ENCODE results near the gene OXCT1. TPM values are rescaled to one million over a fixed set of nuclear protein-coding genes. Genes with fewer than 3 reads are reported as not detected.

The OXCT1 gene
- total and polyA plus RNA-seq, 9 of the 15 experiments (the other 6 are each of a cell fraction or from before 2014, with no cell fraction given) = 24.7 to 61.2 (median 41.9) TPM

- TF ChIP-seq HES1 (IDR thresholded peaks at IDR 0.05; ENCODE audit: low read depth) (no peak), CGGBP1 (CRISPR knock-in tag; IDR thresholded peaks at IDR 0.05) (no peak), CREB5 (CRISPR knock-in tag; IDR thresholded peaks at IDR 0.05) (no peak), ZNF217 (CRISPR knock-in tag; IDR thresholded peaks at IDR 0.05) (no peak)
Measured at GRCh38 chr5:41842777-41843176, 27.4 kb downstream of the OXCT1 start (continued).

- H3K9me1 ChIP-seq (ENCODE audit: control insufficient read depth, insufficient read depth, low read length) = no peaks in the 10 kb centered on the region
- no peak overlapping the region for H3K9ac ChIP-seq (ENCODE audit: insufficient read depth in 1 of 2, low read depth in 2 of 2, low read length in 2 of 2)
- ATAC-seq (no peak), FAIRE-seq (no peak), DNase-seq (ENCODE audit: extremely low read depth in 1 of 4, low spot score in 3 of 4) (no peak)
- no peaks in the 10 kb centered on the region for H4K20me1 ChIP-seq (replicated peaks; ENCODE audit: control insufficient read depth, insufficient read depth, low read length)
- BruUV-seq (replicated peaks) = no TSS peak
- H3K36me3 ChIP-seq (ENCODE audit: control insufficient read depth, insufficient read depth, low read length) = peaks cover 46% of the 10 kb centered on the region
- no peaks in the 10 kb centered on the region for H3K79me2 ChIP-seq (ENCODE audit: control insufficient read depth, insufficient read depth, low read length)
- POLR2A ChIA-PET = interaction anchor here (0.8 to 1.4 kb wide), 2 partner anchors 16 to 24 kb away, joined by 3 read pairs; no protein-coding TSS in a partner anchor
- 47% methylated on average over 4 of the region's 4 CpGs for WGBS (ENCODE audit: insufficient coverage, low coverage, missing lambda C conversion rate)
- H3K4me1 ChIP-seq (replicated peaks in 1 of 2; ENCODE audit: control insufficient read depth in 2 of 2, insufficient read depth in 2 of 2, low read length in 2 of 2) = no peaks in the 10 kb centered on the region
- CTCF ChIA-PET (ENCODE audit: low intra/inter-chr PET ratio) = no interaction called here
- H3K4me2 ChIP-seq (ENCODE audit: insufficient read depth, low read length) = no peak overlapping the region
- no peaks in the 10 kb centered on the region for H3K9me3 ChIP-seq (replicated peaks; ENCODE audit: control insufficient read depth, insufficient read depth, low read depth, low read length)
- H2AFZ ChIP-seq (ENCODE audit: low read depth, low read length) = no peak overlapping the region
- intact Hi-C loops (cut with micrococcal nuclease) = no loop called here
- H3K27ac ChIP-seq (ENCODE audit: extremely low read depth, low read depth, low read length) = no peak overlapping the region
- in situ Hi-C loops (cut with MboI) = no loop called here
- no peaks in the 10 kb centered on the region for H3K27me3 ChIP-seq (ENCODE audit: control insufficient read depth in 2 of 2, insufficient read depth in 2 of 2, low read length in 2 of 2)
- TF ChIP-seq RAD21 (CRISPR knock-in tag; conservative IDR thresholded peaks at IDR 0.05 in 1 of 2, IDR thresholded peaks at IDR 0.05 in 1 of 2) (no peak), CLOCK (CRISPR knock-in tag; IDR thresholded peaks at IDR 0.05; ENCODE audit: borderline replicate concordance) (no peak), GATA2 (CRISPR knock-in tag; IDR thresholded peaks at IDR 0.05) (no peak), NFE2 (IDR thresholded peaks at IDR 0.05; ENCODE audit: low read depth) (no peak), PRPF4 (IDR thresholded peaks at IDR 0.05; ENCODE audit: insufficient read depth, low read depth, low read length, poor library complexity, severe bottlenecking) (no peak), MAFK (IDR thresholded peaks at IDR 0.05; ENCODE audit: low read length) (no peak), GTF2E2 (tag; IDR thresholded peaks at IDR 0.05) (no peak), NFXL1 (CRISPR knock-in tag; IDR thresholded peaks at IDR 0.05) (no peak), ZEB2 (IDR thresholded peaks at IDR 0.05) (no peak), SRSF7 (optimal IDR thresholded peaks at IDR 0.05; ENCODE audit: low read depth, low read length) (no peak)
- no peak overlapping the region for H3K4me3 ChIP-seq
Measured at GRCh38 chr5:41841325-41841724, 28.9 kb downstream of the OXCT1 start.

Measured in K562 (cell line).